HG02885 (cell line): Measurements from ENCODE around the gene SCYL1.

Experiments
- ATAC-seq: cut with Tn5 transposase; IDR thresholded peaks from one replicate; pipeline ENCODE4 v1.9.1; 2021; ENCODE audit warnings: mild to moderate bottlenecking; ENCODE audit not compliant: unreplicated experiment, poor library complexity

The SCYL1 gene

GRCh38 chr11:65492637-65493366, 32.1 kb upstream of the SCYL1 start:
- ATAC-seq, result no peak

GRCh38 chr11:65493367-65494176, 31.3 kb upstream of the SCYL1 start:
- no peak for ATAC-seq

- no peak for ATAC-seq
These were observed 28.4 kb upstream of the SCYL1 start for GRCh38 chr11:65496304-65497140.

- ATAC-seq, result peak; percentile 71
These were observed 27.5 kb upstream of the SCYL1 start for GRCh38 chr11:65497141-65498041.

- ATAC-seq, result no peak
These were observed 26.7 kb upstream of the SCYL1 start for GRCh38 chr11:65498042-65498726.

- ATAC-seq, result no peak
These were observed 26.2 kb upstream of the SCYL1 start for GRCh38 chr11:65498727-65498976.

- ATAC-seq, result peak; percentile 32
These were observed 25.7 kb upstream of the SCYL1 start, which contains the start of gene MALAT1 for GRCh38 chr11:65498977-65499712. Gene MALAT1, plus strand, starts transcription at chr11:65499045.

GRCh38 chr11:65499713-65500386, 25.0 kb upstream of the SCYL1 start:
- ATAC-seq, result no peak

GRCh38 chr11:65500387-65501185, 24.3 kb upstream of the SCYL1 start:
- ATAC-seq, result no peak

GRCh38 chr11:65501186-65501471, 23.8 kb upstream of the SCYL1 start:
- no peak for ATAC-seq

GRCh38 chr11:65501472-65502273, 23.2 kb upstream of the SCYL1 start:
- ATAC-seq, result no peak

GRCh38 chr11:65502274-65502554, 22.7 kb upstream of the SCYL1 start:
- ATAC-seq, result no peak

- ATAC-seq, result no peak
These were observed 22.1 kb upstream of the SCYL1 start for GRCh38 chr11:65502555-65503367.

GRCh38 chr11:65503368-65503948, 21.4 kb upstream of the SCYL1 start:
- no peak for ATAC-seq

- ATAC-seq, result no peak
These were observed 20.8 kb upstream of the SCYL1 start for GRCh38 chr11:65503949-65504673.
